HG02840 (cell line): ENCODE results near the gene CYB5A.
"Not testable (repeated sequence)": the region's sequence is repeated elsewhere in the genome, so short reads cannot be mapped to it uniquely, and the experiment has no call there.

Experiments used
- ATAC-seq: cut with Tn5 transposase; IDR thresholded peaks from one replicate; pipeline ENCODE4 v1.9.1; 2021; ENCODE audit warnings: mild to moderate bottlenecking, moderate library complexity, moderate number of reproducible peaks; ENCODE audit not compliant: unreplicated experiment, low FRiP score

Gene CYB5A

GRCh38 chr18:74299746-74300145 is 8.0 kb upstream of the CYB5A start:
- no peak for ATAC-seq

- no peak for ATAC-seq
Measured at GRCh38 chr18:74299162-74299561, 7.4 kb upstream of the CYB5A start.

GRCh38 chr18:74294526-74294925 is 2.8 kb upstream of the CYB5A start:
- no peak for ATAC-seq

- not testable (repeated sequence) for ATAC-seq
Measured at GRCh38 chr18:74292982-74293381, 1.2 kb upstream of the CYB5A start.

DNA sequence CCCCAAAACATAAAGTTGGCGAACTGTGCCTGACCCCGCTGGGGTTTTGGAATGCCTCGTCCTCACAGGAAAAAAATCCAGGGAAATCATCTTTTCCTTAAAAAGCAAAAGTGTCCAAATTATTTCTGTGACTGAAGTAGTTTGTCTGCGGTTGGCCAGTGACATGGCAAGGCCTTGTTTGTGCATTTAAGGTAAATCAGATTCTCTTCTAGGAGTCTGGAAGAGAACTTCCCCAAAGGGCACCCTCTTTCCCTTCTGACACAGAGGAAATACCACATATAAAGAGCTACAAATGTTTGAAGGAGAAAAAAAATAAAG is 737 bp upstream of the CYB5A start:
- no peak for ATAC-seq

- no peak for ATAC-seq
Measured at GRCh38 chr18:74291472-74291770, 342 bp downstream of the CYB5A start.

DNA sequence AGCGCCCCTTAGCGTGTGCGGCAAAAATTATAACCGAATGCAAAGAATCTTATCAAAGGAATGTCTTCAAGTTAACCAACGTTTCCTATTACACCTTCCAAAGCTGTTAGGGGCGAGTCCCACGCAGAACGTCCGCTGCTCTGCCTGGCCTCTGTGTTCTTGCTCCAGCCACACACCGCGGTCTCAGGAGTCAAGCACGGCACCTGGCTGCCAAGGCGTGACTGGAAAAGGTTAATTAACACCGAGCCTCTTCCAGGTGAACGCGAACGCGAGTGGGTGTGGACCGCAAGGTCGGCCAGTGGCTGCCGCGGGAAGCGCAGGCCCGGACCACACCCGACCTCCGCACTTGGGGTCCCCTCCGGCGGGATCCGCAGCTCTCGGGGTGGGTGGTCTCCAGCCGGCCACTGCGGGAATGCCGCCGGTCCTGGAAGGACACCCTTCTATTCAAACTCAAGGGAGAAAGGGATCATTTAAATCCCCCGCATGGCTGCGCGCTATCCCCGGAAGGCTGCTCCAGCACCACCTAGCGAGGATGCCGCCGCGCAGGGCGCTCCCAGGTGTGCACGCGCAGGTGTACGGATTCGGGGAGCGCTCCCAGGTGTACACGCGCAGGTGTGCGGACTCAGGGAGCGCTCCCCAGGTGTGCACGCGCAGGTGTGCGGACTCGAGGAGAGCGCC is 830 bp downstream of the CYB5A start:
- ATAC-seq = no peak

- ATAC-seq = no peak
Measured at GRCh38 chr18:74290021-74290420, 1.7 kb downstream of the CYB5A start.

DNA sequence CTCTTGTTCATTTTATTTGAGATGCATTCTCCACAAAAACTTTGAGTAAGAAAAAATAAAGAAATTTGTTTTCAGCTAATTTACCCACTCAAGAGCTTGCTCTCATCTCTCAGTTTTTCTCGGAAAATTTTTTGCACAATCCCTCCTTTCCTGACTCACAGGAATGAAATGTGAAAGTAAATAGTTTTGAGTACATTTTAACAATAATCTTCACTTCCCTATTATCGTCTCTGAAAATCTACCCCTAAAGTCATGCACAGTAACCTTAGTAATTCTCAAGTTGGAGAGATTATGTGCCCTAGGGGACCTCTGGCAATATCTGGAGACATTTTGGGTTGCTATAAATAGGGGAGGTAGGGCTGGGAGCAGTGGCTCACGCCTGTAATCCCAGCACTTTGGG is 2.6 kb downstream of the CYB5A start:
- ATAC-seq = no peak

DNA sequence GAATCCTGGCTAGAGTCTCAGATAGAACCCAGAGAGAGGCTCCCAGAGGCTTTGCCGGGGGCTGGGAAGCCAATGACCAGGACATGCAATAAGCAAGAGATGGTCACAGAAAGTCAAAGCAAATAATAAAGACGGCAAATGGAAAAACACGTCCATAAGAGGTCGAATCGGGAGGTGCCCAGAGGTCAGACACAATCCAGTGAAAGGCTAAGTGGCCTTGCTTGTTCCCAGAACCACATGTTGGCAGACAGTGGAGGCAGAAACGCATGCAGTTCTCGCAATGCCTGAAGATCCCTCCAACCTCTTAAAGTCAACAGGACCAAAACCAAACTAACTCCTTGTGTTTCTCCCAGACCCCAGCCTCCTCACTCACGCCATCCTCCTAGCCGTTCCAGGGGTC is 3.0 kb downstream of the CYB5A start:
- no peak for ATAC-seq

- no peak for ATAC-seq
Measured at GRCh38 chr18:74288041-74288440, 3.7 kb downstream of the CYB5A start.

GRCh38 chr18:74286856-74287255 is 4.9 kb downstream of the CYB5A start:
- ATAC-seq = no peak

- ATAC-seq = no peak
Measured at GRCh38 chr18:74286106-74286855, 5.5 kb downstream of the CYB5A start.

- ATAC-seq = not testable (repeated sequence)
Measured at GRCh38 chr18:74285583-74285982, 6.2 kb downstream of the CYB5A start.

DNA sequence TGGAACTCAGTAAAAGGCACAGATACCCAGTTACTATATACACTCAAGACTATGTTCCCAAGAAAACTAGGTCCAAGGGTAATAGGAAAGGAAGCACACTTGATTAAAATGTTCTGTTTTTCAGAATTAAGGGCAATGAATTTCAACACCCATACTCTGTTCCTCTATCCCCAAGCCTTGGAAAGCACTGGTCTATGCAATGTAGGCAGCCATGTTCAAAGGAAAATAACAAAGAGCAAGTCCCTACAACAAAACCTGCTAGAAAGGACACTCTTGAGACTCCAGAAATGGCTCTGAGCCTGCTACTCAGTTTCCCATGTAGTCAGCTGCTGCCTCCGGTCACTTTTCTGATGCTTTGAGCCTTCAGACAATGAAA is 6.8 kb downstream of the CYB5A start:
- ATAC-seq = no peak

DNA sequence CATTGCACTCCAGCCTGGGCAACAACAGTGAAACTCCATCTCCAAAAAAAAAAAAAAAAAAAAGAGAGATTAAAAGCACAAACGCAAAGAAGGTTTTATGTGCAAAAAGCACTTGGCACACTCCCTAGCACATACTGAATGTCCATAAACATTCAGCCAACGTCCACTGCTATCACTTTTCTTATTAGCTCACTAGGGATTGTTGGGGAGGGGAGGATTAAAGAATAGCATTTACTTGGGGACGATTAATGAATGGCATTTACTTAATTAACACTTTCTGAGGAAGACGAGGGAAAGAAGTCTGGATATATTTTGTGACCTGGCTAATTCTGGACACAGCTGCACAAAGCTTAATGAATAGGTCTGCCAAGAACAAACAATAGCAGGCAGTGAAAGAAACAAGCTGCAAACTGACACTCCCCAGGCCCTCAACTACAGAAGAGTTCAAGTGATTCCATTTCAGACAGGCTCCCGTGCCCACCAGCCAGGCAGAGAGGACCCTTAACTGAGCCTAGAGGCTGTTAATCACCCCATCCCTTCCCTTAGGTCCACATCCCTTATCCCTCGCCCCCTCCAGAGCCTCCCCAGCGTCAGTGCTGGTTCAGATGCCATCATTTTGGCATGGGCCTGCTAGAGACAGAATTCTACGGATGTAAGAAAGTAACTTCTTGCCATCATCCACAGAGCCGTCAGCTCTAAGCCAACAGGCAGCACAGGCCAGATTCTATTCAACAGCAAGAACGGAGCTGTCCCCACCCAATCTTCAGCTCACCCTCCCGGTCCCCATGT is 7.4 kb downstream of the CYB5A start:
- no peak for ATAC-seq

GRCh38 chr18:74283646-74284045 is 8.1 kb downstream of the CYB5A start:
- no peak for ATAC-seq

DNA sequence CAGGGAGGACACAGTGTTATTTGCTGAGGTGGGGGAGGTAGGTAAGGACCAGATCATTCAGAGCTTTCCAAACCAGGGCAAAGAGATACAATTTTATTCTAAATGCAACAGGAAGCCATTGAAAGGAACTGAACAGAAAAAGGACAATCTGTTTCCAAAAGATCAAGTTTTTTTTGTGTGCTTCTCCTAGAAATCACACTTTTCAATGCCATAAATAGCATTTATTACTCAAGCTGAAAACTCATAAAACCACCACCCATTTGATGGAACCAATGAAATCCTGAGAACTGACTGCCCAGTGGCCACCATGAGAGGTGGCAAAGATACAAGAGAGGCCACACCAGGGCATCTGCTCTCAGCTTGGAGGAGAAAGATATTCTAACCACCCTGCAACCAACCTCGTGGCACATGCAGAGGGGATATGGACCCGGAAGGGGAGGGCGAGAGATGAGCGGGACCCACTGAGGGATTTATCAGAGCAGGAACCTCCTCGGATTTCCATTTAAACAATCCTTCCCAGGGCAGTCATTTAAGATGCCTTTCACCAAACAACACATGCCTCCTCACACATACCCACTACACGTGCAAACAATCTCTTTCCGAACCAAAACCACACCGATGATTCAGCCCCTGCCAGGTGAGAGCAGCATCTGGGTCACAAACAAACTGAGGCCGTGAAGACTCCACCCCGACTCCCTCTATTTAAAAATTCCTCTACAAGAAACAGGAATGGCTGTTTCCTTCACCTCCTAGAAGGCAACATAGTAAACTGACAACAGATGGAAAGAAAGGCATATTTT is 8.8 kb downstream of the CYB5A start:
- ATAC-seq = no peak

GRCh38 chr18:74281980-74282754 is 9.6 kb downstream of the CYB5A start:
- no peak for ATAC-seq
